Fibroblast of lung (primary cell): ENCODE data around the gene ANKRD33. TPM values are rescaled to one million over a fixed set of nuclear protein-coding genes. Genes with fewer than 3 reads are reported as not detected.
A peak's percentile ranks its signal among the peaks of the same experiment; 100 is the strongest.

ENCODE experiments used
- DNase-seq, 2 donors: peaks; one replicate each; pipeline versions ENCODE4 v3.0.0 to v3.0.0-alpha.2; 2010; ENCODE audit warnings: low read depth in 2 of 2
- H2AFZ ChIP-seq: 2 replicates; pipeline ENCODE4 v1.5.1; 2012; ENCODE audit warnings: low read length, control low read depth, inconsistent platforms
- H3K27ac ChIP-seq: 2 replicates; pipeline ENCODE4 v1.5.1; 2011; ENCODE audit warnings: low read length, control low read depth; ENCODE audit not compliant: insufficient read depth
- H3K27me3 ChIP-seq: 2 replicates; pipeline ENCODE4 v1.5.1; 2011; ENCODE audit warnings: mild to moderate bottlenecking, low read length; ENCODE audit not compliant: control insufficient read depth, insufficient read depth
- H3K36me3 ChIP-seq: 2 replicates; pipeline ENCODE4 v1.5.1; 2011; ENCODE audit warnings: low read length; ENCODE audit not compliant: control insufficient read depth, insufficient read depth
- H3K4me1 ChIP-seq: 2 replicates; pipeline ENCODE4 v1.5.1; 2011; ENCODE audit warnings: low read length; ENCODE audit not compliant: control insufficient read depth, insufficient read depth; ENCODE audit errors: extremely low read depth
- H3K4me2 ChIP-seq: 2 replicates; pipeline ENCODE4 v1.5.1; 2011; ENCODE audit warnings: low read length, control low read depth; ENCODE audit not compliant: insufficient read depth; ENCODE audit errors: extremely low read depth
- H3K4me3 ChIP-seq, 4 experiments: fragments of 200-600 bp in 1 of 4; sonication (generic) in 1 of 4; replicated peaks in 1 of 4; 2 replicates each; pipeline ENCODE4 v1.5.1; 2011 to 2016; ENCODE audit warnings: low read length in 4 of 4, low read depth in 3 of 4, mild to moderate bottlenecking in 3 of 4, control low read depth in 2 of 4, inconsistent platforms in 1 of 4, mixed read lengths in 1 of 4; ENCODE audit not compliant: insufficient read depth in 1 of 4; ENCODE audit errors: control extremely low read depth in 1 of 4
- H3K79me2 ChIP-seq: 2 replicates; pipeline ENCODE4 v1.5.1; 2012; ENCODE audit warnings: mild to moderate bottlenecking, low read length, inconsistent platforms; ENCODE audit not compliant: control insufficient read depth, insufficient read depth
- H3K9ac ChIP-seq: 2 replicates; pipeline ENCODE4 v1.5.1; 2011; ENCODE audit warnings: mild to moderate bottlenecking, low read length, control low read depth; ENCODE audit not compliant: insufficient read depth
- H3K9me3 ChIP-seq: 2 replicates; pipeline ENCODE4 v1.5.1; 2012; ENCODE audit warnings: low read depth, low read length; ENCODE audit not compliant: control insufficient read depth, insufficient read depth
- H4K20me1 ChIP-seq: 2 replicates; pipeline ENCODE4 v1.5.1; 2011; ENCODE audit warnings: low read length; ENCODE audit not compliant: control insufficient read depth, insufficient read depth; ENCODE audit errors: extremely low read depth
- EZH2 ChIP-seq: IDR thresholded peaks from 2 replicates; pipeline ENCODE4 v1.5.1; 2012; ENCODE audit warnings: low read length, control low read depth, mild to moderate bottlenecking; ENCODE audit errors: missing control alignments
- polyA plus RNA-seq, 2 donors: library from polyadenylated mRNA; depleted of rRNA in 1 of 2; stranded (reverse) in 1 of 2; unstranded in 1 of 2; fragments of >200 nt; gene quantifications; 2 replicates each; pipeline ENCODE4 v1.2.1, GENCODE V29; 2011 to 2012; ENCODE audit warnings: missing spikeins in 1 of 2
- total RNA-seq: library from RNA; depleted of rRNA; stranded (reverse); fragments of >200 nt; gene quantifications from 2 replicates; pipeline ENCODE4 v1.2.1, GENCODE V29; 2014
- TF ChIP-seq, protein P1 (sequence below), 2 donors: IDR thresholded peaks in 1 of 2; conservative IDR thresholded peaks in 1 of 2; 1 replicate in 1 of 2; 2 replicates in 1 of 2; pipeline ENCODE4 v1.5.1; 2011 to 2012; ENCODE audit warnings: low read length in 2 of 2, control low read depth in 1 of 2, inconsistent platforms in 1 of 2, low read depth in 1 of 2, mild to moderate bottlenecking in 1 of 2

Gene ANKRD33
- total and polyA plus RNA-seq, 2 donors (not counting 1 experiment from before 2014, with no cell fraction given): under 0.01 TPM; not detected in 1

GRCh38 chr12:51852404-51853137, 35.3 kb upstream of the ANKRD33 start:
- DNase-seq: no peak

DNA sequence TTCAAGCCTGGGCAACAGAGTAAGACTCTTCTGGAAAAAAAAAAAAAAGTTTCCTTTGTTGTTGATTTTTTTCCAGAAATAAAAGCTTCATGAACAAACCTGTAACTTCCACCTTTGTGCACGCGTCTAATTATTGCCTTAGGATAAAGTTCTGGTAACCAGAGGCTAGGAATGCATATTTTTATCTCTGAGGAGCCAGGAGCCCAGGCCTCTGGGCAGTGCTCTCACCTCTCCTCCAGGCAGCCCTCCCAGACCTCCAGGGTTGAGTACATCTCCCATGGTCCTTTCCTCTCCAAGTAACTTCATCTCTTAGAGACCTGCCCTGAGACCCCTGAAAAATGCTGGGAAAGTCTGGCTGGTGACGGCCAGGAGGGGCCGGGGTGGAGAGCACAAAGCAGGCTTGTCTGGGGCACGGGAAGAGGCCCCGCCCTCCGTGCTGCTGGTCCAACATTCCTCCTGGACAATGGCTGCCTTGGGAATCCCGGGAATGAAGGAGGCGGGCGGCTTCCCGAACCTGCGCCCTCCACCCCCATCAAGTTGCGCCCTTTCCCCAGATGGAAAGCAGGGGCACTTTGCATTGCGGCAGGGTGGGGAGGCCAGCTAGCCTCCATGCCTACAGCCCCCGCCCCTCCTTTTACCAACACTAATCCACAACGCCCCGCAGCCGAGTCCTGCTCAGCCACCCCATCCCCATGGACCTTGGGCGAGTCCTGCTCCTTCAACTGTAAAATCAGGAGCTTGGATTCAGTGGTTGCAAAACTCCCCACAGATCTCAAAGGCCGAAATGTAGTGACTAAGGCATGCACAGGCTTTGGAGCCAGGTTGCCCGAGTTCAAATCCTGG, 32.1 kb upstream of the ANKRD33 start:
- Histone ChIP-seq H3K4me3 (peak overlapping the region in 3 of 4 experiments; percentile 5 to 40 (median 21)), H3K9me3 (no peaks in the 10 kb centered on the region), H3K27ac (no peak overlapping the region), H3K79me2 (no peaks in the 10 kb centered on the region), H4K20me1 (no peaks in the 10 kb centered on the region), H3K9ac (no peak overlapping the region), H3K4me1 (peaks cover 2% of the 10 kb centered on the region), H2AFZ (peak overlapping the region; percentile 50), H3K4me2 (peak overlapping the region; percentile 48), H3K36me3 (no peaks in the 10 kb centered on the region), H3K27me3 (peaks cover 9% of the 10 kb centered on the region)
- TF ChIP-seq, protein P1, sequence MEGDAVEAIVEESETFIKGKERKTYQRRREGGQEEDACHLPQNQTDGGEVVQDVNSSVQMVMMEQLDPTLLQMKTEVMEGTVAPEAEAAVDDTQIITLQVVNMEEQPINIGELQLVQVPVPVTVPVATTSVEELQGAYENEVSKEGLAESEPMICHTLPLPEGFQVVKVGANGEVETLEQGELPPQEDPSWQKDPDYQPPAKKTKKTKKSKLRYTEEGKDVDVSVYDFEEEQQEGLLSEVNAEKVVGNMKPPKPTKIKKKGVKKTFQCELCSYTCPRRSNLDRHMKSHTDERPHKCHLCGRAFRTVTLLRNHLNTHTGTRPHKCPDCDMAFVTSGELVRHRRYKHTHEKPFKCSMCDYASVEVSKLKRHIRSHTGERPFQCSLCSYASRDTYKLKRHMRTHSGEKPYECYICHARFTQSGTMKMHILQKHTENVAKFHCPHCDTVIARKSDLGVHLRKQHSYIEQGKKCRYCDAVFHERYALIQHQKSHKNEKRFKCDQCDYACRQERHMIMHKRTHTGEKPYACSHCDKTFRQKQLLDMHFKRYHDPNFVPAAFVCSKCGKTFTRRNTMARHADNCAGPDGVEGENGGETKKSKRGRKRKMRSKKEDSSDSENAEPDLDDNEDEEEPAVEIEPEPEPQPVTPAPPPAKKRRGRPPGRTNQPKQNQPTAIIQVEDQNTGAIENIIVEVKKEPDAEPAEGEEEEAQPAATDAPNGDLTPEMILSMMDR (conservative IDR thresholded peaks at IDR 0.05 in 1 of 2, IDR thresholded peaks at IDR 0.05 in 1 of 2; ENCODE audit: low read depth in 1 of 2, low read length in 2 of 2): no peak
- no peak for TF ChIP-seq EZH2
- peak in 1 of 2 donors; percentile 81 for DNase-seq

More at GRCh38 chr12:51852404-51853137, 35.3 kb upstream of the ANKRD33 start:
- no peak for TF ChIP-seq EZH2
- TF ChIP-seq, protein P1 (conservative IDR thresholded peaks at IDR 0.05 in 1 of 2, IDR thresholded peaks at IDR 0.05 in 1 of 2; ENCODE audit: low read depth in 1 of 2, low read length in 2 of 2): no peak
- no peaks in the 10 kb centered on the region for H3K9me3 ChIP-seq
- no peaks in the 10 kb centered on the region for H4K20me1 ChIP-seq
- no peak overlapping the region for H3K9ac ChIP-seq
- no peaks in the 10 kb centered on the region for H3K79me2 ChIP-seq
- no peaks in the 10 kb centered on the region for H3K36me3 ChIP-seq
- no peak overlapping the region for H3K4me3 ChIP-seq
- no peak overlapping the region for H2AFZ ChIP-seq
- H3K27me3 ChIP-seq: peaks cover 25% of the 10 kb centered on the region
- H3K4me1 ChIP-seq: peaks cover 2% of the 10 kb centered on the region
- no peak overlapping the region for H3K4me2 ChIP-seq
- no peak overlapping the region for H3K27ac ChIP-seq

DNA sequence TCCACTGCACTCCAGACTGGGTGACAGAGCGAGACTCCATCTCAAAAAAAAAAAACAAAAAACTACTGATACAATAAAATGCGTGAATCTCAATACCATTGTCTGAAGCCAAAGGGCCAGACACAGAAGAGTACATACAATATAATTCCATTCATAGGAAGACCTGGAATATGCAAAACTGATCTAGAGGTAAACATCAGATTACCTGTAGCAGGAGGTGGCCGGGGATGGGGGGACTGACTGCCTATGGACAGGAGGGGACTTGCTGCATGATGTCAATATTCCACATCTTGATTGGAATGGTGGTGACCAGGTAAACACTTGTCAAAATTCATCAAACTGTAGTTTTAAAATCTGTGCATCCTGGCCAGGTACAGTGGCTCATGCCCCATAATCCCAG, 26.9 kb upstream of the ANKRD33 start:
- no peaks in the 10 kb centered on the region for H3K9me3 ChIP-seq
- no peak for DNase-seq
- H3K4me2 ChIP-seq: no peak overlapping the region
- no peaks in the 10 kb centered on the region for H3K36me3 ChIP-seq
- TF ChIP-seq, protein P1 (conservative IDR thresholded peaks at IDR 0.05 in 1 of 2, IDR thresholded peaks at IDR 0.05 in 1 of 2; ENCODE audit: low read depth in 1 of 2, low read length in 2 of 2): no peak
- no peaks in the 10 kb centered on the region for H4K20me1 ChIP-seq
- no peak overlapping the region for H3K27ac ChIP-seq
- H3K79me2 ChIP-seq: no peaks in the 10 kb centered on the region
- H3K4me3 ChIP-seq: no peak overlapping the region
- H3K4me1 ChIP-seq: peaks cover 4% of the 10 kb centered on the region
- no peak overlapping the region for H2AFZ ChIP-seq
- no peak overlapping the region for H3K9ac ChIP-seq
- peaks cover 30% of the 10 kb centered on the region for H3K27me3 ChIP-seq
